HG02763 (cell line): ENCODE results near the gene NADK.
"Not testable (repeated sequence)": the region's sequence is repeated elsewhere in the genome, so short reads cannot be mapped to it uniquely, and the experiment has no call there.

ENCODE experiments used
- ATAC-seq: cut with Tn5 transposase; IDR thresholded peaks from one replicate; pipeline ENCODE4 v1.9.1; 2021; ENCODE audit warnings: mild to moderate bottlenecking, moderate library complexity; ENCODE audit not compliant: unreplicated experiment

NADK gene

DNA sequence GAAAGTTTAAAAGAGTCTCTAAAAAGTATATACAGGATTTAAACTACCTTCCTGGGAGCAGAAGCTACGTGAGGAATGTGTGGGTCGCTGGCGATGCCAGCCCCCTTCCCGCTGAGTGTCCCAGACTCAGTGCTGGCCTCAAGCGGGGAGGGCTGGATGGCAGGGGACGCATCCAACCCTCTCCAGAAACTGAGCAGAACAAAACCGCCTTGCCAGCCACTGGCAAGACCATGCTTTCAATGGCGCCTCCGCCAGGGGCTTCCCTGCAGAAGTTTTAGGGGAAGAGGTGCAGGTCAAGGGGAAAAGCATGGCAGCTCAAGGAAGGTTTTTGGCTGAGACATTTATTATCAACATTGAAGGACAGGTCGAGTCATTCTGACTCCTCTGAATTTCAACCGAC lies 26.1 kb downstream of the NADK start:
- ATAC-seq: no peak

DNA sequence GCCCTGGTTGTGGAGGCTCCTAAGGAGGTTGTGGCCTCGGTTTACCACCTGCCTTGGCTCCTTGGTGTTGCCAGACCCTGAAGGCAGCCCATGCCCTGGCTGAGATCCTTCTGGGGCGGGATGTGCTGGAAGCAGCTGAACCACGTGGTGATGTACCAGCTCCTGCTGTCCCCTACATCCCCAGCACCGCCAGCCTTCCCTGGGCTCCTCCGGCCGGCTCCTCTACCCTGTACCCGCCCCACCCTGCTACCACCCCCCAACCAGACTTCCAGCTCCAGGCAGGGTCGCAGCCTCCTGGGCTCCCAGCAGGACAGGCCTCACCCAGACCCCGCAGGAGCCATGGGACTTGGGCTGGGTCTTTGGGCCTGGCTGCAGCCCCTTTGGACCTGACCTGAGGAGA lies 28.3 kb downstream of the NADK start:
- ATAC-seq: not testable (repeated sequence)

DNA sequence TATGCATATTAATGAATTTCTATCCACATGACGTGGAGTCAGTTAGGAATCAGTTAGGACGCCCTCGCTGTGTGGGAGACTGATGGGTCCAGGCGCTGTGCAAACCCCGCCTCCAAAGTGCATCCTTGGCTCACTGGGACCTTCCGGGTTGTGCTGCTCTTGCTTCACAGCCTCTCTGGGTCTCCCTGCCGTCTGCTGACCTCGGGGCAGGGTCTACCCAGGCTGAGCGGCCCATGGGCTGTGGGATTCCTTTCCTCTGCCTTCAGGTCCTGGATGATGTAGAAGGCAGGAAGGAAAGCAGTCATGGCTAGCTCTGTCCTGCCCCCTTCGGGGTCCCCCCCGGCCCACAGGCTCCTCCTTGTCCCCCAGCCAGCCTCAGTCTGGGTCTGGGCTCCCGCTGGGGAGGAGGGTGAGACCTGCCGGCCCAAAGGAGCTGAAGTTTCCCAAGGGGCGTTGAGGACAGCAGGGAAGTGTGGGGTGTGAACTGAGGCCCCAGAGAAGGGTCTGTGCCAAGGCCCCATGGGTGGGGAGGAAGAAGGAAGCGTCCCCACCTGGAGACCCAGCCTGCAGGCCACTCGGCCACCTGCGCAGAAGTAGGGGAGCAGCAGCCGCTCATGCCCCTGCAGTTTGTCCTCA lies 29.5 kb downstream of the NADK start:
- no peak for ATAC-seq

DNA sequence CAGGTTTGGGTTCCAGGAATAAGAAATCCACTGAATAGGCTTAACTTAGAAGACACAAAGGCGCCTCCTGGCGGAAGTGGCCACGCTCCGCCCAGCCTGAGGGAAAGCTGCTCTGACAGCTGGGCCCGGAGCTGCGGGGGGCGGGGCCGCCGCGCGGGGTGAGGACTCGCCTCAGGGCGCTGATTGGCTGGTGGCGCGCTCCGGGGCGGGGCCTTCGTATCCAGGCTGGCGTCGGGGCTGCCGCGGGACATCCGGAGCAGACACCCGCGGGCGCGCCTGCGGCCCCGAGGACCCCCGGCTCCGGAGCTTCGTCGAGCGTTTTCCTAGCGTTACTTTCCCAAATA lies 31.7 kb downstream of the NADK start:
- peak; percentile 82 for ATAC-seq

DNA sequence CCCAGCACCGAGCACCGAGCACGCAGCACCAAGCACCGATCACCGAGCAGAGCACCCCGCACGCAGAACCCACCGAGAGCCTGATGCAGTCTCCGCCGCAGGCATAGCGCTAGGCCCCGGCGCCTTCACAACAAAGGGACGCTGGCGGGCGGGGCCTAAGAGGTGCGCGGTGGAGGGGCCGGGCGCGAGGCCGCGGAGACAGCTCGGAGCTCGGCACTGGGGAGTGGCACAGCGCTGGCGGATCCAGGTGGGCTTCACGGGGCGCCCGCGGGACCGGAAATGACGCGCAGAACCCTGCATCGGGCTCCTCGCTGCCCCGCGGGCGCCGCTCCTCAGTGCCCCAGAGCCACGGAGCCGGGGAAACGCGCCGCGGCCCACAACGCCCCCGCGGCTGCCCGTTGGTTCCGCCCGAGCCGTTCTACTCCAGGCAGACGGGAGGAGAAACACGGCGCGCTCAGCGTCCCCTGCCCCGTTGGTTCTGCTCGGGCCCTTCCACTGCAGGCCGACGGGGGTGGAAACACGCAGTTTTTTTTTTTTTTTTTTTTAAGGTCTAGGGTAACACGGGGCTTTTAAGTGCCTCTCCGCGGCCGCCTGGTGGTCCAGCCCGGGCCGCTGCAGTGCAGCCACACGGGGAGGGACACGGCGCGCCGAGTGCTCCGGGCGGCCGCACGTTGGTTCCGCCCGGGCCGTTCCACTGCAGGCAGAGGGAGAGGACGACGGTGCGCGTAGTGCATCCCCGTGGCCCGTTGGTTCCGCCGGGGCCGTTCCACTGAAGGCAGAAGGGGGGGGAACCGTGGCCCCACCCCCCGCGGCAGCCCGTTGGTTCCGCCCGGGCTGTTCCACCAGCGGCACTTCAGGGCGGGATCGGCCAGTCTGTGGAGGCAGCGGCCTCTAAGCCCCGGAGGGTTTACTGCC lies 32.4 kb downstream of the NADK start:
- peak; percentile 69 for ATAC-seq

DNA sequence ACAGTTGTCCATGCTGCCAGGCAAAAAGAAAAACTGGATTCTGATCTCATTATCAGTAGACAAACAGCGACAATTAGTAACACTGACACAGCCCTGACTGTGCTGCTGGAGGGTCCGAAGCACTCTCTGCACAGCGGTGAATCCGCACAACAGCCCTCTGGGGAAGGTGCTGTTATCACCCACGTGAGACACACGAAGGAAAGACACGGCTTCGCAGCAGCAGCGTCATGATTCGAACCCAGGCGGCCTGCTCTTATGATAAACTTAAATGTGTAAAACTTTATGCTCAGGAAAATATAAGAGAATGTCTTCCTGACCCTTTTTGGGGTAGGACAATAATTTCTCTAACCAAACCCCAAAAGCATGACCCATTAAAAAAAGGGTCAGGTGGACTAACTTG lies 35.7 kb downstream of the NADK start:
- ATAC-seq: not testable (repeated sequence)

DNA sequence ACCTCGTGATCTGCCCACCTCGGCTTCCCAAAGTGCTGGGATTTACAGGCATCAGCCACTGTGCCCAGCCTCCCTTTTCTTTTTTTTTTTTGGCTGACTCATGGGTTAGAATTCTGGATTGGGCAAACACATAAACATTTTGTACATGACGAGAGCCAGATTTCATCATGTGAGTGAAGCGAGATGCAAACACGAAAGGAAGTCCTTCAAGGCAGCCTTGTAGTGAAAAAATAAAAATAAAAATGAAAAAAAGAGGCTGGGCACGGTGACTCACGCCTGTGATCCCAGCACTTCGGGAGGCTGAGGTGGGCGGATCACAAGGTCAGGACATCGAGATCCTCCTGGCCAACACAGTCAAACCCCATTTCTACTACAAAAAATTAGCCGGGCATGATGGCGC lies 37.3 kb downstream of the NADK start:
- ATAC-seq: not testable (repeated sequence)

DNA sequence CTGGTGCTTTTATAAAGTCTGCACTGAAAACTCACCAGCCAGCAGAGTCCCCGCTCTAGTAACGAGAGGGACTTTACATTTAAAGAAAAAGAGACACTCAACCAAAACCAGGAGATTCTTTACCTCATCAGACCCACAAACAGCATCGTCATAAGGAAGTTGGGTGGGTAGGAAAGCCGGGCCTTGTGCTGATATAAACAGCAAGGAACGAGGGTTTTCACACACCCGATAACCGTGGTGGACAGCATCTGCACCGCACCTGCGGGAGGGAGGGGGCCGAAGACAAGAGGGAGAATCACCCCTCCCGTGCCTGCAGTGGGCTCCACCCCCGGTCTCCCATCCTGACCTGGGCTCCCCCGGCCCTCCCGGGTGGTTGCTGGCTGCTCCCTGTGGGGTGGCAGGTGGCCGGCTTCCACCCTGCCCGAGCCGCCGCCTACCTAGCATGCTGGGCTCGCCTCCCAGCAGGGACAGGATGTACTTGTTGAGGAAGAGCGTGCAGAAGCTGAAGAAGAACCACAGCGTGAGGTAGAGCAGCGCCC lies 39.4 kb downstream of the NADK start:
- ATAC-seq: not testable (repeated sequence)

DNA sequence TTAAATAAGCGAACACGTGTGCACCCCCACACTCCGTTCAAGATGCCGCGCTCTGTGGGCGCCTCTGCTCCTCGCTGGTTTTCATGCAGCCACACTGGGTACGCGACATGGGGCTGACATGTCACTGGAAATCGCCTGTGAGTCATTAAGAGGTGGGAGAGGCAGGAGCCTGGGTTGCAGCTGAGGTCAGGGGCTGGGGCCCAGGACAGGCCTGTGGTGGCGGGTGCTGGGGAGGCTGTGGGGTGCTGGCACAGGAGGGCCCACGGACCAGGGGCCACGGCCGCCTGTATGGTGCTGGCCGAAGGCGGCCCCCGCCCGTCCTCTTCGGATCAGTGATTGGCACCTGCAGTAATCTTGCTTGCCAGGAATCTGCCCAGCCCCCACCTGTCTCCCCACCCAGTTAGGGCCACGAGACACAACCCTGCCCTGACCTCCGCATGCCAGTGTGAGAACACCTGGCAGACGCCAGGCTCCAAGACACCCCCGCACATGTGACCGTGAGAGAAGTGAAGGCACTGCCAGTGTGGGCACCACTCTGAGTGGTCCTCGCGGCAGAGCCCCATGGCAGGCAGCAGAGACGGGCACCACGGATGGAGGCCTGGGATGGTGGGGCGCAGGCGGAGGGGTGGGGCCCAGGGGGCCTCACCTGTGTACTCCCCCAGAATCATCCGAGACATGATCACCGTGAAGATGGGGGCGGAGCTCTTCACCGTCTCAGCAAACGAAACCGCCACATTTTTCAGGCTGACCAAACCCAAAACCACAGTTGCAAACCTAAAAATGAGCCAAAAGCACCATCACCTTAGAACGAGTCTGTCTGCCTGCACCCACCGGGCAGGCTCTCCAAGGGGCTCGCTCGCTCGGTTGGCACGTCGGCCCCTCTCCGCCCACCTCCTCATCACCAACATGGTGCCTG lies 40.3 kb downstream of the NADK start:
- not testable (repeated sequence) for ATAC-seq

DNA sequence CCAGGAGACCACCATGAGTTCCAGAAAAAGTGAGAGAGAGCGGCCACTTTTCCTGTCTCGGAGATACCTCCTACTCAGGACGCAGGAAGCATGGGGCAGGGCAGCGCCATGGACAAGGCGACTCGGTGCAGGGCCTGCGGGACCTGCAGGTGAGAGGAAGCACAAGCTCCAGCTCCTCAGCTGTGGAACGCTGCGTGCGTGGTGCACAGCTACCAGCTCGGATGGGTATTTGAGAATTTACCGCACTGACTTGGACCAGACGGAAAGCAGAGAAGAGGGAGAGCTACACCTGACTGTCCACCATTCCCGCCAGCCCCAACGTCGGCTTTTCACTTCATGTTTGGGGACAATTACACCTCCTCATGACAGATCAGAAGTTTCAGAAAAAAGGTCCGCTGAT lies 45.9 kb downstream of the NADK start:
- no peak for ATAC-seq

DNA sequence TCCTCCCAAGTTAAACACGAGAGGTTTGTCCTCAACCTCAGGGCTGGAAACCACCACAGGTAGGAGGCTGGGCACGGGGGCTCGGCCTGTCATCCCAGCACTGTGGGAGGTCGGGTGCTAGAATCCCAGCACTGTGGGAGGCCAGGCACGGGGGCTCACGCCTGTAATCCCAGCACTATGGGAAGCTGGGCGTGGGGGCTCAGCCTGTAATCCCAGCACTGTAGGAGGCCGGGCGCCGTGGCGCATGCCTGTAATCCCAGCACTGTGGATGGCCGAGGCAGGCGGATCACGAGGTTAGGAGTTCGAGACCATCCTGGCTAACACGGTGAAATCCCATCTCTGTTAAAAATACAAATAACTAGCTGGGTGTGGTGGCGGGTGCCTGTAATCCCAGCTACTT lies 47.4 kb downstream of the NADK start:
- no peak for ATAC-seq

DNA sequence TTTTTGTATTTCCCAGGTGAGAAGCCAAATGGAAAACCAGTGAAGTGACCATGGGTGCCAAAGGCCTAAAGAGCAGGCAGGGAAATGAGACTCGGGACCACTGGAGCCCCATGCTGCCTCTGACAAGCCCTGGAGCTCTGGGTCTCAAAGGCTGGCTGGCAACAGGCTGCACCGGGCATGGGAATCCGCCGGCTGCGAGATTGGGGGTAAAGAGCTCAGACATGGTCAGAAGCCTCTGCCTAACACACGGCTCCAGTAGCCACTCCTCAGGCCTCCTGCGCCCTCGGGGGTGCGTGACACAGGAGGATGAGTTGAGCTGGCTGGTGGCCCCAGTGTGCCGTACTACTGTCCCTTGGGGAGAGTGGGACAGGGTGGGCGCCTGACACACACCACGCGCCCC lies 48.0 kb downstream of the NADK start:
- ATAC-seq: not testable (repeated sequence)

DNA sequence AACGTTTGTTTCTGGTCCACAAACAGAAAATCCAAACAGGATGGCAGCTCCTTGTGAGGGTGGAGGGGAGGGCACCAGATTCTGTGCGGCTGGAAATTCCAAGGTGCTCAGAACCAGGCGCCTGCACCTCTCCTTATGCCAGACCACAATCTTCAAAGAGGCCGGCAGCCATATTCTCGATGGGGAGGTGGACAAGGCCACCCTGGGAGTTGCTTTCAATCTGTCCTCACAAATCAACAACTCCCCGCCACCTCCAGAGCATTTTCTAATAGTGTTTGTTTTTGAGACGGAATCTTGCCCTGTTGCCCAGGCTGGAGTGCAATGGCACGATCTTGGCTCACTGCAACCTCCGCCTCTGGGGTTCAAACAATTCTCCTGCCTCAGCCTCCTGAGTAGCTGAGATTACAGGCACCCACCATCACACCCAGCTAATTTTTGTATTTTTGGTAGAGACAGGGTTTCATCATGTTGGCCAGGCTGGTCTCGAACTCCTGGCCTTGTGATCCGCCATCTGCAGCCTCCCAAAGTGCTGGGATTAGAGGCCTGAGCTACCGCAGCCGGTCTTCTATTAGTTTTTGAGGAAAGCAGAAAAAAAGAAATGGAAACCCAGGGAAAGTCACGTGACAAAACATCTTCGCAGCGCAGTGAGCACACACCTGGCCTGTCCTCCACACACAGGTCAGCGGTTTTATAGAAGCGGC lies 49.0 kb downstream of the NADK start:
- not testable (repeated sequence) for ATAC-seq

DNA sequence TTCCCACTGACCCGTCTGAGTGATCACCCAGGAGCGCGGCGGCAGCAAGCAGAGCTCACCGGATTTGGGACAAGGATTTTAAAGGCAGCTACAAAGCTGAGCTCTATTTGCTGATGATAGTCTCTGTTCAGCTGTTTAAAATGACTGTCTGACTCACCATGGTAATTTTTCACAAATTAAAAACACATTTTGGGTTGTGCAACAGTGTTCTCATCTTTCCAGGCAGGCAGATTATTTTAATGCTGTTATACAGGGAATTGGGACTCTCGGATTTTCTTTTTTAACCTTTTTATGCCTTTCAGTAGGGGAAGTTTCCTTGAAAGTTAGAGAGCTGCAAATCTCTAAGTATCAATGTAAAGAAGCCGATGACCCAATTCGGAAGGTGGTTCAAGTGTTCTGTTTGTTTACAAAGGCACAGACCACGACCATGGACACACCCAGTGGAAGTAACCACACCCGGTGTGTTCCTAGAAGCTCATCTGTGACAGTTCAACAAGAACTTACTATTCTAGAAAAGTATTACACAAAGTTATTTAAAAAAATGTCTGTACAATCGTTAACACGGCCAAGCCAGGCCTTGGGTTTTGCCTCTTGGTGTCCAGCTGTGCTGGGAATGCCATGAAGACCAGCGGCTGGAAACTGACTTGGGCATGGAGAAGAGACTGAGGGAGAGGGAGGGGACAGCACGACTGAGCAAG lies 49.8 kb downstream of the NADK start:
- ATAC-seq: not testable (repeated sequence)

DNA sequence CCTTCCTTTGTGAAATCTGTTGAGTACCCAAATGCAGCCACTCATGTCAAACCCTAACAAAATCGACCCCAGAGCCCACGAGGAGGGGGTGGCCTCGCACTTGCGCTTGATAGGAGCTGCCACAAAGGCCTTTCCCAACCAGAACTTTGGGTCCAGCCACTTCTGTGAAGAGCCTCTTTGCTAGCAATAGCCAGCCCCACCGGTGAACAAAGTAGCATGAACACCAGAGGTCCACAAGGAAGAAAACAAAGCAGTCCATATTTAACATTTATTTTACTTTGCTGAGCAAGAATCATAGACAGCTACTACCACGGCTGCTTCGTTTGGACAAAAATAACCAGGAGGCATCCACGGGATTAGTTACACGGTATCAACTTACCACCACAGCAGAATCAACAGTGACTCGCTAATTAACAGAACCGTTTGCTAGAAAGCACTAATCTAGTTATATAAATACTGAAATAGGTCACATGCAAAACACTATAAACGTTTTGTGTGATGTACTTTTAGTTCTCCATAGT lies 51.1 kb downstream of the NADK start:
- ATAC-seq: not testable (repeated sequence)

DNA sequence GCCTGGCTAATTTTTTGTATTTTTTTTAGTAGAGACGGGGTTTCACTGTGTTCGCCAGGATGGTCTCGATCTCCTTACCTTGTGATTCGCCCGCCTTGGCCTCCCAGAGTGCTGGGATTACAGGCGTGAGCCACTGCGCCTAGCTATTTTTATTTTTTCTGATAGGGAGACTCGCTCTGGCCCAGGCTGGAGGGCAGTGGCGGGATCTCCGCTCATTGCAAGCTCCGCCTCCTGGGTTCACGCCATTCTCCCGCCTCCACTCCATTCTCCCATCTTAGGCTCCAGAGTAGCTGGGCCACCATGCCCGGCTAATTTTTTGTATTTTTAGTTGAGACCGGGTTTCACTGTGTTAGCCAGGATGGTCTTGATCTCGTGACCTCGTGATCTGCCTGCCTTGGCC lies 52.2 kb downstream of the NADK start:
- ATAC-seq: not testable (repeated sequence)

DNA sequence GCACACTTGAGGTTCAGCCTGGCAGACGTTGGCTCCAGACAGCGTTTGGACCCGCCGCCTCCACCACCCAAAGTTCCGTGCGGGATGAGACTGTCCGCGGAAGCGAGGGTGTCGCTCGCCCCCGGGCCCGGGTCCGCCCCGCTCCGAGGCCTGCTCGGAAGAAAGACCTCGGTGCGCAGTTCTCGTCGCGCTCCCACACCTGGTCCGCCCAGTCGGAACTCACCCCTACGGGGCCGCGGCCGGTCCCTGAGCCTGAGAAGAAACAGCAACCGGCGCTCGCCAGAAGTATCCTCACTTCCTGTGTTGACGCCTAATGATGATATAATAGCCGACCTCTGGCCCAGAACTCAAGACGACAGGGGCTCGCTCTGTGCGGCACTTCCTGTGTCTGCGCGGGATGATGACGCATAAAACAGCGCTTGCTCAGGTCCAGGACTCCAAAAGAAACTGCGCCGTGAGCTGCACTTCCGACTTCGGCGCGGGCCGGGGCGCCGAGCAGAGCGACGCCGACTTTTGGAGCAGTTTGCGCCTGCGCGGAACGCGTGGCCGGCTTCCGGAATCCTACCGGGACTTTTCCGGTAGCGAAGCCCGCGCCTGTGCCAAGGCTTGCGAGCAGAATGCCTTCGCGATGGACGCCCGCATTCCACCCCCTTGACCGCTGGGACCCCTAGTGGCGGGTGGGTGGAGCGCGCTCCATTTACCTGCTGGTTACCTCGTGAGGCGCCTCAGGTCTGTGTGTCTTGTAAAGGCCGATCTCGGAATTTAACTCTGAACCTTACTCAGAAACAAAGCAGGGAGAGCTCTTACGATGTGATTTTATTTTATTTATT lies 54.0 kb downstream of the NADK start, which contains the start of gene CDK11A:
Gene CDK11A (minus strand): TSS at position 323 of the 830 bp plus-strand sequence. CDS start 1,539 bp downstream, outside the sequence.
- ATAC-seq: peak; percentile 97

DNA sequence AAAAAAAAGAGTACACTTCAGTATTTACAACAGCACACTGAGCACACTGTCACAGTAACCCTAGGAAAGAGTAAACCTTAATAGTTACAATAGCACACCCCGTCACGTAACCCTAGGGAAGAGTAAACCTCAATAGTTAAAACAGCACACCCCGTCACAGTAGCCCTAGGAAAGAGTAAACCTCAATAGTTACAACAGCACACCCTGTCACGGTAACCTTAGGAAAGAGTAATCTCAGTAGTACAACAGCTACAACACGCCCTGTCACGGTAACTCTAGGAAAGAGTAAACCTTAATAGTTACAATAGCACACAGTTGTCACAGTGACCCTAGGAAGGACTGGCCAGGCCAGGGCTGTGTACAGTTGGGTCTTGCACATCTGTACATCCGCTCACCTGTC lies 57.1 kb downstream of the NADK start:
- ATAC-seq: no peak
